Right atrium auricular region (tissue), 2 donors: ENCODE results near the gene MGST2. TPM values are rescaled to one million over a fixed set of nuclear protein-coding genes. Genes with fewer than 3 reads are reported as not detected.
"Not testable (repeated sequence)": the region's sequence is repeated elsewhere in the genome, so short reads cannot be mapped to it uniquely, and the experiment has no call there.

Experiments used
- DNase-seq: peaks from one replicate; pipeline ENCODE4 v3.0.0-alpha.2; 2019; ENCODE audit warnings: low spot score
- H3K27ac ChIP-seq, 2 donors: fragments of 200-600 bp; sonication (generic); 1 replicate in 1 of 2; 2 replicates in 1 of 2; pipeline ENCODE4 v1.5.1; 2016 to 2019
- H3K27me3 ChIP-seq, 2 donors: fragments of 200-600 bp; sonication (generic); one replicate each; pipeline versions ENCODE4 v1.5.1 to v1.6.0; 2017 to 2019
- H3K36me3 ChIP-seq: fragments of 200-600 bp; sonication (generic); one replicate; pipeline ENCODE4 v1.5.1; 2016
- H3K4me1 ChIP-seq, 2 donors: fragments of 200-600 bp; sonication (generic); one replicate each; pipeline versions ENCODE4 v1.5.1 to v1.6.0; 2017 to 2019
- H3K4me3 ChIP-seq, 2 donors: fragments of 200-600 bp; sonication (generic); 1 replicate in 1 of 2; 2 replicates in 1 of 2; pipeline ENCODE4 v1.5.1; 2017 to 2019; ENCODE audit warnings: mild to moderate bottlenecking in 1 of 2, moderate library complexity in 1 of 2
- H3K9me3 ChIP-seq, 2 donors: fragments of 200-600 bp; sonication (generic); one replicate each; pipeline ENCODE4 v1.5.1; 2019
- total RNA-seq, 2 donors: library from RNA; depleted of rRNA; stranded (reverse); fragments of >200 nt; gene quantifications; one replicate each; pipeline ENCODE4 v1.1.0, GENCODE V29; 2016
- TF ChIP-seq, protein P1 (sequence below), 2 donors: fragments of 200-600 bp; sonication (generic); IDR thresholded peaks; one replicate each; pipeline ENCODE4 v1.5.1; 2019; ENCODE audit warnings: antibody characterized with exemption in 2 of 2

The MGST2 gene
- total RNA-seq, 2 donors from 2014 or later = 77.4 to 129 TPM

DNA sequence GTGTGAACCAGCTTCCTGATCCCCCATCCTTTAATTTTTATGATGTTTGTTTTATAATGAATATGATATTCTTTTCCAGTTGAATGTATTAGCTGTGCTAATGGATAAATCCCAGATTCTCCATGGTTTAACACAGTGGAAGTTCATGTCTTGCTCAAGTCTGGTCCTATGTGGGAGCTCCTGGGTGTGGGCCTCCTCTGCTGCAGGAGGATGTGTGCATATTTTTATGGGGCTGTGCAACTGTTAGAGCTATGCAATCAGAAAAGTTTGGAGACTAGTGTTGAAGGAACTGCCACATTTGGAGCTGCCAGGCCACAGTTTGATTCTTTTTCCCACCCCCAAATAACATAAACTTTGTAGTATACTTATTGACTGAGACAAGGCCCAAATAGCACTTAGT, 24.8 kb downstream of the MGST2 start:
- Histone ChIP-seq H3K4me3 (no peak overlapping the region), H3K27ac (no peak overlapping the region), H3K27me3 (no peaks in the 10 kb centered on the region), H3K9me3 (no peaks in the 10 kb centered on the region), H3K36me3 (no peaks in the 10 kb centered on the region), H3K4me1 (peaks cover 0 to 41% of the 10 kb centered on the region in 2 donors)
- no peak for DNase-seq
- TF ChIP-seq, protein P1, sequence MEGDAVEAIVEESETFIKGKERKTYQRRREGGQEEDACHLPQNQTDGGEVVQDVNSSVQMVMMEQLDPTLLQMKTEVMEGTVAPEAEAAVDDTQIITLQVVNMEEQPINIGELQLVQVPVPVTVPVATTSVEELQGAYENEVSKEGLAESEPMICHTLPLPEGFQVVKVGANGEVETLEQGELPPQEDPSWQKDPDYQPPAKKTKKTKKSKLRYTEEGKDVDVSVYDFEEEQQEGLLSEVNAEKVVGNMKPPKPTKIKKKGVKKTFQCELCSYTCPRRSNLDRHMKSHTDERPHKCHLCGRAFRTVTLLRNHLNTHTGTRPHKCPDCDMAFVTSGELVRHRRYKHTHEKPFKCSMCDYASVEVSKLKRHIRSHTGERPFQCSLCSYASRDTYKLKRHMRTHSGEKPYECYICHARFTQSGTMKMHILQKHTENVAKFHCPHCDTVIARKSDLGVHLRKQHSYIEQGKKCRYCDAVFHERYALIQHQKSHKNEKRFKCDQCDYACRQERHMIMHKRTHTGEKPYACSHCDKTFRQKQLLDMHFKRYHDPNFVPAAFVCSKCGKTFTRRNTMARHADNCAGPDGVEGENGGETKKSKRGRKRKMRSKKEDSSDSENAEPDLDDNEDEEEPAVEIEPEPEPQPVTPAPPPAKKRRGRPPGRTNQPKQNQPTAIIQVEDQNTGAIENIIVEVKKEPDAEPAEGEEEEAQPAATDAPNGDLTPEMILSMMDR (IDR thresholded peaks at IDR 0.05) = no peak

DNA sequence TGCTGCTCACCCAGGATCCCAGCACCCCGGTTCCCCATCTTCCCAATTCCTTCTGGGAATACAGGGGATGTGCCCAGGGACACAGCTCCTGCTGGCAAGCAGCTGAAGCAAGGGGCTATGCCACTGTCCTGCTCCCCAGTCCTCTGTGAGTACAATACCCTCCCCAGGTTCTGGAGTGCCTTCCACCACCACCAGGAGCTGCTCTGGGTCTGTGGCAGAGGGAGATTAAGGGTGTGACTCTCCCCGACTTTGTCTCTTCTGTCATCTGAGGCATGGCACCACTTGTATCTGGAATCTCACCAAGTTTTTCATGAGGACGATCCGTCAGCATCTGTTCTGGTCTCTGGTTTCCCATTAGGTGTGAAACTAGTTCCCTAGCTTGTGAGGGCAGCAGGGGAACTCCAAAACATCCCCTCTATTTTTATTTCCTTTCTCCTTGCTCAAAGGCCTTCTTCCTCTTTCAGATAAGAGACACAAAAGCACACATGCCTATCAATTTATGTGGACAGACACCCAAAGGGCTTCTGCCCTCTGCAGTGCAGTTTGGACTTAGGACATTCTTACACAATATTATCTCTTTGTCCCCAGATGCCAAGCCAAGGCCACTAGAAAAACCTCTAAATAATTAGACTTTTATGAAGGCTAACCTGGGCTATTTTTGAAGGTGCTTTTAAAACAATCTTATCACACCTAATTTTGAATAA, 26.8 kb downstream of the MGST2 start:
- TF ChIP-seq, protein P1 (IDR thresholded peaks at IDR 0.05) = peak; percentile 32 to 65
- H3K27me3 ChIP-seq = no peaks in the 10 kb centered on the region
- H3K27ac ChIP-seq = peak overlapping the region; percentile 71 to 82
- H3K9me3 ChIP-seq = peaks cover 0 to 5% of the 10 kb centered on the region in 2 donors
- no peak for DNase-seq
- H3K4me3 ChIP-seq = no peak overlapping the region
- H3K36me3 ChIP-seq = no peaks in the 10 kb centered on the region
- H3K4me1 ChIP-seq = peaks cover 0 to 23% of the 10 kb centered on the region in 2 donors

DNA sequence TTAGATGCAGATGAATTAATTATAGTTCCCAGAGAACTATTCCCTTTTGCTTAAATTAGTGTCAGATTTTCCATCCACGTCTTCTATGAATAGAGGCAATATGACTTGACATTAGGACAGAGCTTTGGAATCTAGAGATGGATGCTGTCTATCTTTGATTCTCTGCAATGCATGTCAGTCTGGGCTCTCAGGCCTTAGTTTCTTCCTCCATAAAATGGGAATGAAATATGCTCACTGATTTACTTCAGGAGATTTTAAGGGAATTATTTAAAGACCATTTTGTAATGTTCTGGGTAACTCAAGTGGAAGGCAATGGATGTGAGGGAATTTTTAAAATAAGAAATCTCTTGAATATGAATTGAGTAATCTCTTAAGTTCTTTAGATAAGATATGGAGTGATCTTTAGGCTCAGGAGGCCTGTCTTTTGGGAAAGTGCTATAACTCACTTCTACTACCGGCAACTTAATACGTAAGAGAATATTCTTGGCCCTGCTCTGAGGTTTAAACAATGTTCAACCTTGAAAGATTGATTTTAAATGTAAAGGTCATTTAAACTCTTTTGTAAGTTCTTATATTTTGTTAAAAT, 29.0 kb downstream of the MGST2 start:
- H3K27me3 ChIP-seq = no peaks in the 10 kb centered on the region
- peaks cover 0 to 19% of the 10 kb centered on the region in 2 donors for H3K4me1 ChIP-seq
- DNase-seq = no peak
- TF ChIP-seq, protein P1 (IDR thresholded peaks at IDR 0.05) = no peak
- H3K9me3 ChIP-seq = peaks cover 0 to 5% of the 10 kb centered on the region in 2 donors
- H3K27ac ChIP-seq = no peak overlapping the region
- H3K4me3 ChIP-seq = no peak overlapping the region
- H3K36me3 ChIP-seq = no peaks in the 10 kb centered on the region

DNA sequence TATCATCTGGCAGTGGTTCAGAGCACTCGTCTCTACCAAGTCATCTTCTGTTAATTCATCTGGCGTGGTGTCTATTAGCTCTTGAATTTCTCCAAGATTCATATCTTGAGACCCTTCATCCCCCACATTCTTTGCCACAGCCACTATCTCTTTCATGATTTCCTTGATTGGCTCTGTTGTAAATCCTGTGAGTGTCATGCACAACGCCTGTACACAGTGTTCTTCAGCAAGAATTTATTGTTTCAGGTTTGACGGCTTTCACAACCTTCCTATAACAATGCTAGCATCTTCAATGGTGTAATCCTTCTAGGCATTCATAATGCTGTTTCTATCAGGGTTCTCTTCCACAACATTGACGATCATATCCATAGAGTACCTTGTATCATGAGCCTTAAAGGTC, 30.9 kb downstream of the MGST2 start:
- Histone ChIP-seq H3K9me3 (peaks cover 0 to 5% of the 10 kb centered on the region in 2 donors), H3K4me1 (peaks cover 0 to 9% of the 10 kb centered on the region in 2 donors), H3K4me3 (no peak overlapping the region), H3K27ac (peak overlapping the region in 1 of 2 donors; percentile 45), H3K27me3 (no peaks in the 10 kb centered on the region), H3K36me3 (no peaks in the 10 kb centered on the region)
- no peak for DNase-seq
- TF ChIP-seq, protein P1 (IDR thresholded peaks at IDR 0.05) = no peak

DNA sequence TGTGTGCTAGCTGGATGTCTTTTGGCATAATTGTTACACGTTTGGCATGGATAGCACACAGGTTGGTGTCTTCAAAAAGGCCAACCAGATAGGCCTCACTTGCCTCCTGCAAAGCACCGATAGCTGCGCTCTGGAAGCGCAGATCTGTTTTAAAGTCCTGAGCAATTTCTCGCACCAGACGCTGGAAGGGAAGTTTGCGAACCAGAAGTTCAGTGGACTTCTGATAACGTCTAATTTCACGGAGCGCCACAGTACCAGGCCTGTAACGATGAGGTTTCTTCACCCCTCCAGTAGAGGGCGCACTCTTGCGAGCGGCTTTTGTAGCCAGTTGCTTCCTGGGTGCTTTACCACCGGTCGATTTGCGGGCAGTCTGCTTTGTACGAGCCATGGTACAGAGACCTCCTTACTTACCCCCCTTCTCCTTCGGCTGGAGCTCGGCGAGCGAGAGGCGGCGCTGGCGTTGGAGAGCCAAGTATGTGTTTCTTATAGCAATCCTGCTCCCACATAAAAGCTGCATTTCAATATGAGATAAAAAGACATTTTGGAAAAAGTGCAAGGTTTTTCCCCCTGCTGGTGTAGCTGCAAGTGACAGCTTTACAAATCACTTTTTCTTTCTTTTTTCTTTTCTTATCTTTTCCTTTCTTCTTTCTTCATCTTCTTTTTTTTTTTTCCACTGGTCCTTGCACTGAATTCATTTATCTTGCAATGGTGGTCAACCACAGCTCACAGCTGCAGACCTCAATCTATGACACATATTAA, 32.7 kb downstream of the MGST2 start:
- not testable (repeated sequence) for H3K9me3 ChIP-seq, H3K36me3 ChIP-seq, H3K27ac ChIP-seq, H3K27me3 ChIP-seq, H3K4me1 ChIP-seq, H3K4me3 ChIP-seq, DNase-seq

DNA sequence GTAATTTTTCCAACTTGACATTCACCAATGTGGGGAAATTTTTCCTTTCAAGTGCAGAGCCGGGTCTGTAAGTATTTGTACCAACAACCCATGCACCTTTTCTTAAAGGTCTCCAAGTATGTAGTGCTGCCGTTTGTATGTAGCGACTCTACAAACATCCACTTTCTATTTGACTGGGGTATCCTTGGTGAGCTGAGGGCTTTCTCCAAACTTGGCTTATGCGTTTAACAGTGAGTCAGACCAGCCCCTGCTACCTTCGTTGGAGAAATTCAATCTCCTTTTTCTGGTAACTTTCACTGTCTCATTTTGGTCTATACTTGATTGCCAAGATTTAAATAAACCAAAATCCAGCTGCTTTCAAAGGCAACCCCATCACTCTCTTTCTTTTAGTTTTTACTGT, 34.9 kb downstream of the MGST2 start:
- H3K27ac ChIP-seq = no peak overlapping the region
- H3K27me3 ChIP-seq = no peaks in the 10 kb centered on the region

More for the DNA sequence above, 34.9 kb downstream of the MGST2 start:
- H3K4me1 ChIP-seq = no peaks in the 10 kb centered on the region
- no peak overlapping the region for H3K4me3 ChIP-seq
- peaks cover 0 to 5% of the 10 kb centered on the region in 2 donors for H3K9me3 ChIP-seq
- DNase-seq = no peak
- H3K36me3 ChIP-seq = peaks cover 6% of the 10 kb centered on the region
- TF ChIP-seq, protein P1 (IDR thresholded peaks at IDR 0.05) = no peak
